Heart left ventricle (tissue), 13 donors: ENCODE data around the gene ATP6V0A1.

Source experiments
- POLR2A ChIP-seq, 2 donors: fragments of 450-650 bp; IDR thresholded peaks; one replicate each; pipeline ENCODE4 v1.6.1; 2017; ENCODE audit warnings: antibody characterized with exemption in 2 of 2, mild to moderate bottlenecking in 2 of 2, moderate library complexity in 2 of 2
- TF ChIP-seq, protein P1 (sequence below), 12 donors: fragments of 200-600 bp; sonication (generic) in 4 of 12; IDR thresholded peaks; one replicate each; pipeline versions ENCODE4 v1.5.0 to v1.8.0; 2018 to 2022; ENCODE audit warnings: antibody characterized with exemption in 12 of 12, mild to moderate bottlenecking in 5 of 12
- donor health status: ischemic (EF 13 %, LVEDD 7.1; RV severe dilation, severe dysfunction).
- donor health status: DM: no; HTN: yes; CAD: no.
- donor health status: DM: no; HTN: no; CAD: no.
- donor health status: ischemic (EF 25% LVEDD 6.9; RV normal size, moderate dysfunction).
- donor health status: ischemic (EF 25% LVEDD 5.7; RV mildly dilated, moderate dysfunction).
- donor health status: ischemic (EF 35%, LVEDD 5.7; RV mildly dilated, moderate dysfunction).
- donor health status: nonischemic (EF 11% LVEDD 7.7; RV severe dilation, severe dysfunction).
- donor health status: DM: yes; HTN: yes; CAD: no.
- donor health status: PGD.
- donor health status: ischemic (EF 29% LVEDD 5.4; RV normal size, mild dysfunction).
- donor health status: nonischemic (EF 23%, LVEDD 6.1; RV moderate dilation, normal function).

DNA sequence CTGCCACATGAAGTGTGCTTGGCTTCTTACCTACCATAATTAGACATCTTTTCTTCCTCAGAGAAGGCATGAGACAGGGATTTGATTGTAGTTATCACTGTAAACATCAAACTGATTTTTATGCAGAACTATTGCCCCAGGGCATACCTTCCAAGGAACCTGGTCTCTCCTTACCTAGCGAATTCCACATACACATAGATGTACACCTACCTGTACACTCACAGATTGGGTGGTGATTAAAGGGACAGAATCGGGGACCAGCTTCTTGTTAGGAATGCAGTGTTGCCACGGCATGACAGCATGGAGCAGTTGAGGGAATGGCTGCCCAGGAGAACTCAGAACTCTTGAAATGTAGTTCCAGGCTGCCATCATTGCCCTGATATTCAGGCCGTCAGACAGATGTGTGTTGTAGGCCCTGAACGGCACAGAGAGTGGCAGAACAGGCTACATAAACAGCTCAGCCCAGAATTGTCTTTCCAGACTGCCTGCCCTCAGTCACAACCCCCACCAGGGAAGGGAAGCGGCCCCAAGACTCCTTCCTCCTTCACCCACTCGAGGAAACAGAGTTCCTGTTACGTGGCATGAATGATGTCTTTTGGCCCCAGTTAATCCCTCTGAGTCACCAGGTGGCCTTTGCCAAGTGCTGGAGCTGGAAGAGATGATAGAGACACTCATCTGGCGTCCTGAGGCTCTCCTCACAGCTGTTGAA, 59.5 kb downstream of the ATP6V0A1 start:
- TF ChIP-seq, protein P1, sequence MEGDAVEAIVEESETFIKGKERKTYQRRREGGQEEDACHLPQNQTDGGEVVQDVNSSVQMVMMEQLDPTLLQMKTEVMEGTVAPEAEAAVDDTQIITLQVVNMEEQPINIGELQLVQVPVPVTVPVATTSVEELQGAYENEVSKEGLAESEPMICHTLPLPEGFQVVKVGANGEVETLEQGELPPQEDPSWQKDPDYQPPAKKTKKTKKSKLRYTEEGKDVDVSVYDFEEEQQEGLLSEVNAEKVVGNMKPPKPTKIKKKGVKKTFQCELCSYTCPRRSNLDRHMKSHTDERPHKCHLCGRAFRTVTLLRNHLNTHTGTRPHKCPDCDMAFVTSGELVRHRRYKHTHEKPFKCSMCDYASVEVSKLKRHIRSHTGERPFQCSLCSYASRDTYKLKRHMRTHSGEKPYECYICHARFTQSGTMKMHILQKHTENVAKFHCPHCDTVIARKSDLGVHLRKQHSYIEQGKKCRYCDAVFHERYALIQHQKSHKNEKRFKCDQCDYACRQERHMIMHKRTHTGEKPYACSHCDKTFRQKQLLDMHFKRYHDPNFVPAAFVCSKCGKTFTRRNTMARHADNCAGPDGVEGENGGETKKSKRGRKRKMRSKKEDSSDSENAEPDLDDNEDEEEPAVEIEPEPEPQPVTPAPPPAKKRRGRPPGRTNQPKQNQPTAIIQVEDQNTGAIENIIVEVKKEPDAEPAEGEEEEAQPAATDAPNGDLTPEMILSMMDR (IDR thresholded peaks at IDR 0.05): no peak
- TF ChIP-seq POLR2A (IDR thresholded peaks at IDR 0.05): no peak
